Neural progenitor cell (in vitro differentiated cells): ENCODE measurements around the gene GPR31. TPM values are rescaled to one million over a fixed set of nuclear protein-coding genes. Genes with fewer than 3 reads are reported as not detected.

Source experiments
- DNase-seq: peaks from one replicate; pipeline ENCODE4 v3.0.0-alpha.2; 2016; ENCODE audit warnings: low spot score
- H2AFZ ChIP-seq: fragments of 200-600 bp; sonication (generic); replicated peaks from 2 replicates; pipeline ENCODE4 v1.6.1; 2016; ENCODE audit warnings: antibody characterized with exemption
- H3F3A ChIP-seq: fragments of 200-600 bp; sonication (generic); 2 replicates; pipeline ENCODE4 v1.6.1; 2016; ENCODE audit warnings: antibody characterized with exemption, low read depth
- H3K27ac ChIP-seq: fragments of 200-600 bp; sonication (generic); 2 replicates; pipeline ENCODE4 v1.5.1; 2016; ENCODE audit warnings: mild to moderate bottlenecking
- H3K27me3 ChIP-seq: fragments of 200-600 bp; sonication (generic); 2 replicates; pipeline ENCODE4 v1.6.1; 2016; ENCODE audit warnings: mild to moderate bottlenecking, moderate library complexity
- H3K36me3 ChIP-seq: fragments of 200-600 bp; sonication (generic); 2 replicates; pipeline ENCODE4 v1.5.1; 2016
- H3K4me1 ChIP-seq: fragments of 200-600 bp; sonication (generic); 2 replicates; pipeline ENCODE4 v1.6.1; 2016; ENCODE audit warnings: mixed run types
- H3K4me2 ChIP-seq: fragments of 200-600 bp; sonication (generic); 2 replicates; pipeline ENCODE4 v1.6.1; 2016
- H3K4me3 ChIP-seq: fragments of 200-600 bp; sonication (generic); 2 replicates; pipeline ENCODE4 v1.5.1; 2016
- H3K79me2 ChIP-seq: fragments of 200-600 bp; sonication (generic); 2 replicates; pipeline ENCODE4 v1.6.1; 2016; ENCODE audit warnings: low read depth
- H3K9ac ChIP-seq: fragments of 200-600 bp; sonication (generic); 2 replicates; pipeline ENCODE4 v1.6.1; 2016
- H3K9me3 ChIP-seq: fragments of 200-600 bp; sonication (generic); 2 replicates; pipeline ENCODE4 v1.5.1; 2016; ENCODE audit warnings: low read depth
- H4K20me1 ChIP-seq: fragments of 200-600 bp; sonication (generic); 2 replicates; pipeline ENCODE4 v1.6.1; 2016; ENCODE audit warnings: low read depth
- H3K27ac Mint-ChIP-seq: 3 replicates; pipeline ENCODE4 v1.8.0; 2021; ENCODE audit warnings: mixed read lengths
- H3K27me3 Mint-ChIP-seq: 2 replicates; pipeline ENCODE4 v1.8.0; 2022; ENCODE audit warnings: low read depth, mild to moderate bottlenecking, inconsistent platforms, moderate library complexity, mixed read lengths; ENCODE audit not compliant: insufficient read depth
- H3K36me3 Mint-ChIP-seq: 3 replicates; pipeline ENCODE4 v1.8.0; 2021; ENCODE audit warnings: mixed read lengths
- H3K4me1 Mint-ChIP-seq: 3 replicates; pipeline ENCODE4 v1.8.0; 2021; ENCODE audit warnings: mixed read lengths
- H3K4me3 Mint-ChIP-seq: 3 replicates; pipeline ENCODE4 v1.8.0; 2021; ENCODE audit warnings: mild to moderate bottlenecking, moderate library complexity, mixed read lengths
- H3K9me3 Mint-ChIP-seq: 3 replicates; pipeline ENCODE4 v1.8.0; 2020; ENCODE audit warnings: mixed read lengths
- EZH2 ChIP-seq: fragments of 200-600 bp; sonication (generic); IDR thresholded peaks from 2 replicates; pipeline ENCODE4 v1.6.1; 2017; ENCODE audit warnings: antibody characterized with exemption, mild to moderate bottlenecking, moderate library complexity
- EZH2phosphoT487 ChIP-seq: fragments of 200-600 bp; sonication (generic); IDR thresholded peaks from 2 replicates; pipeline ENCODE4 v1.6.1; 2017; ENCODE audit warnings: antibody characterized with exemption
- total RNA-seq: library from RNA; depleted of rRNA; stranded (reverse); fragments of >200 nt; gene quantifications from 2 replicates; pipeline ENCODE4 v1.2.3, GENCODE V29; 2015; ENCODE audit warnings: low replicate concordance
- TF ChIP-seq, protein P1 (sequence below): fragments of 200-600 bp; sonication (generic); IDR thresholded peaks from 2 replicates; pipeline ENCODE4 v1.5.1; 2017; ENCODE audit warnings: antibody characterized with exemption, mild to moderate bottlenecking

Gene GPR31
- total RNA-seq, 1 donor from 2014 or later = not detected

DNA sequence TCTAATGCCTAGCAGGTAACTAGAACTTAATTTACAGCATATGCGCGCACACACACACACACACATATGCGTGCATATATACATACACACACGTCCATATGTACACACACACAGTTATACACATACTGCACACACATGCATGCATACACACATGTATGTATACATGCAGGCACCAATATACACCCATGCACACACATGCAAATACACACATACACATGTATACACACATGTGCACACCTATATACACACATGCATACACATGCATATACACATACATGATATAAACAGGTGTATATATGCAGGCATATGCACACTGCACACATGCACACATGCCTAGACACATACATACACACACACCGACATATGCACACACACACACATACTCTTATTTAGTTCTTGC, 33.0 kb downstream of the GPR31 start:
- no peak overlapping the region for H3K27ac ChIP-seq
- no peak overlapping the region for H3K4me3 ChIP-seq
- H3K4me1 ChIP-seq = no peaks in the 10 kb centered on the region
- Mint-ChIP-seq H3K4me3 (no peak overlapping the region), H3K27me3 (peaks cover 6% of the 10 kb centered on the region), H3K27ac (no peak overlapping the region), H3K9me3 (no peaks in the 10 kb centered on the region), H3K36me3 (no peaks in the 10 kb centered on the region), H3K4me1 (peaks cover 6% of the 10 kb centered on the region)
- H3F3A ChIP-seq = no peaks in the 10 kb centered on the region
- no peaks in the 10 kb centered on the region for H3K79me2 ChIP-seq
- no peak overlapping the region for H3K9ac ChIP-seq
- no peak overlapping the region for H2AFZ ChIP-seq
- H3K36me3 ChIP-seq = no peaks in the 10 kb centered on the region
- H3K27me3 ChIP-seq = no peaks in the 10 kb centered on the region
- DNase-seq = no peak
- H4K20me1 ChIP-seq = no peaks in the 10 kb centered on the region
- TF ChIP-seq EZH2phosphoT487 (no peak), EZH2 (no peak)
- TF ChIP-seq, protein P1, sequence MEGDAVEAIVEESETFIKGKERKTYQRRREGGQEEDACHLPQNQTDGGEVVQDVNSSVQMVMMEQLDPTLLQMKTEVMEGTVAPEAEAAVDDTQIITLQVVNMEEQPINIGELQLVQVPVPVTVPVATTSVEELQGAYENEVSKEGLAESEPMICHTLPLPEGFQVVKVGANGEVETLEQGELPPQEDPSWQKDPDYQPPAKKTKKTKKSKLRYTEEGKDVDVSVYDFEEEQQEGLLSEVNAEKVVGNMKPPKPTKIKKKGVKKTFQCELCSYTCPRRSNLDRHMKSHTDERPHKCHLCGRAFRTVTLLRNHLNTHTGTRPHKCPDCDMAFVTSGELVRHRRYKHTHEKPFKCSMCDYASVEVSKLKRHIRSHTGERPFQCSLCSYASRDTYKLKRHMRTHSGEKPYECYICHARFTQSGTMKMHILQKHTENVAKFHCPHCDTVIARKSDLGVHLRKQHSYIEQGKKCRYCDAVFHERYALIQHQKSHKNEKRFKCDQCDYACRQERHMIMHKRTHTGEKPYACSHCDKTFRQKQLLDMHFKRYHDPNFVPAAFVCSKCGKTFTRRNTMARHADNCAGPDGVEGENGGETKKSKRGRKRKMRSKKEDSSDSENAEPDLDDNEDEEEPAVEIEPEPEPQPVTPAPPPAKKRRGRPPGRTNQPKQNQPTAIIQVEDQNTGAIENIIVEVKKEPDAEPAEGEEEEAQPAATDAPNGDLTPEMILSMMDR = no peak
- H3K4me2 ChIP-seq = no peak overlapping the region
- no peaks in the 10 kb centered on the region for H3K9me3 ChIP-seq

DNA sequence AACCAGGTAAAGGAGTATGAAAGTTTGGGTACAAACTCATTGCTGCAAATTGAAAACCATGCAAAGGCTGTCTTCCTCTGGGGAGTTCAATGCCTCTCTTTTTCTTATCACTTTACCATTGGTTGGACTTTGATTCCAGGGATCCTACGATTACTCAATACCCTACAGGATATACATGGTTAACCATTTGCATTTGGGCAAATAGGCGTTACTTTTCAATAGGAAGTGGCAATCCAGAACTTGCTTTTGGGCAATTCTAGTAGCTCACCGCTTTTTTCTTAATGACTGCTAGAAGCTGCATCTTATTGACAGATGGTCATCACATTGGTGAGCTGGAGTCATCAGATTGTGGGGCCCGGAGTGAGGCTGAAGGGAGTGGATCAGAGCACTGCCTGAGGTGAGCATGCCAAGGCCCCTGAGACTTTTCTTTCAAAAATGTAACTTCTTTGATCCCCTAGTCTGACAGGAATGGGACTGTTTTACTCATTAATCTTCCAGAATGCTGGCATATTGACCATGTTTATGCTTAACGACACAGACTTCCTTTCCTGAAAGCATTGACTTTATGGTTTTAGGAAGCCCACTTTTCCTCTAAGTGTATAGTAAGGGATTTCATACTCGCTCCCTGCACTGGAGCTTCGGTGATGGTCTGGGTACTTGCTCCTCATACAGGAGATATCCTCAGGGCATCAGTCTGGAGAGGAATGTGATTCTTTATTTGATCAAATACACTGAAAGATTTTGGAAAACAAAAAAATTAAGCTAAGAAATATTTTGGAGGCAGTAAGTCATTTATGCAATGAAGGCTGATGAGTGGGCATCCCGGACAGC, 34.7 kb downstream of the GPR31 start, which contains the start of gene CCR6:
Gene CCR6, plus strand, starts transcription at position 270 of the 831 bp plus-strand sequence. CDS start 13,039 bp downstream, outside the sequence.
- Mint-ChIP-seq H3K4me1 (peaks cover 8% of the 10 kb centered on the region), H3K4me3 (no peak within 1 kb of the TSS), H3K27me3 (peaks cover 6% of the 10 kb centered on the region), H3K9me3 (no peaks in the 10 kb centered on the region), H3K27ac (no peak within 1 kb of the TSS), H3K36me3 (no peaks in the 10 kb centered on the region)
- no peaks in the 10 kb centered on the region for H3K27me3 ChIP-seq
- DNase-seq = no peak
- TF ChIP-seq, protein P1 = no peak
- TF ChIP-seq EZH2phosphoT487 (no peak), EZH2 (no peak)
- H3K9me3 ChIP-seq = no peaks in the 10 kb centered on the region
- no peaks in the 10 kb centered on the region for H3K4me1 ChIP-seq
- H3K4me2 ChIP-seq = no peak within 1 kb of the TSS
- H3K27ac ChIP-seq = no peak within 1 kb of the TSS
- H4K20me1 ChIP-seq = no peaks in the 10 kb centered on the region
- H3K4me3 ChIP-seq = no peak within 1 kb of the TSS
- no peak within 1 kb of the TSS for H3K9ac ChIP-seq
- H3K36me3 ChIP-seq = no peaks in the 10 kb centered on the region
- no peaks in the 10 kb centered on the region for H3F3A ChIP-seq
- H3K79me2 ChIP-seq = no peaks in the 10 kb centered on the region
- peak within 1 kb of the TSS; percentile 24 for H2AFZ ChIP-seq

DNA sequence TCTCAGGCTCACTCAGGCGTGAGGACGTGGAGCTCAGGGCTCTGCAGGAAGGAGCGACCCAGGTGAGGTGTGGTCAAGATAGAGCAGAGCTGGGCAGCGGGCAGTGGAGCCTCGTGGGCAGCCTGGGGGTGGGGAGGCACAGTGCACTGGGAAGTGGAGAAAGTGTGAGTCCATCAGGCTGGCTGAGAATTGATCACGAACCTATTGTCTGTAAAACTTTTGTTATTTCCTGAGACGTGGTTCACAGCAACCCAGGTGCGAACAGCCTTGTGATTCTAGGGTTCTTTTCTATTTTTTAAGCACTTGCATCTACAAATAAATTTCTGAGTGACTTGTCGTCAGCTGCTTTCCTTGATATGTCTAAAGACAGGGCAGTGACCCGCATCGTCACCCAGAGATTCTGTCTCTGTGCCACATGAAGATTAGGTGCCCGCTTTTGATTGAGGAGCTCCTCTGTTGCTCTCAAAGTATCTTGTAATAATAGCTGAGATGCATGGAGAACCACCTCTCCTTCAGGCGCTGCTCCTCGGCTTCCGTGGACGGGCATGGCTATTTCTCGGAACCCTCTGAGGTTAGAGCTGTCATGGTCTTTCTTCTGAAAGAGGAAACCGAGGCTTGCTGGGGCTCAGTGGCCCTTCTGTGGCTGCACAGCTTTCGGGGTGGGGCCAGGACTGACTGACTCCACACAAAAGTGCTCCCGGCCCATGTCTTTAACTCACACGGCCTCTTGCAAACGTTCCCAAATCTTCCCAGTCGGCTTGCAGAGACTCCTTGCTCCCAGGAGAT, 35.5 kb downstream of the GPR31 start:
- Histone ChIP-seq H3K79me2 (no peaks in the 10 kb centered on the region), H3K9me3 (no peaks in the 10 kb centered on the region), H3K36me3 (no peaks in the 10 kb centered on the region), H3K9ac (no peak overlapping the region), H2AFZ (peak overlapping the region; percentile 24), H3K27ac (no peak overlapping the region), H3K4me1 (no peaks in the 10 kb centered on the region), H3F3A (no peaks in the 10 kb centered on the region), H3K4me2 (no peak overlapping the region), H3K27me3 (no peaks in the 10 kb centered on the region), H4K20me1 (no peaks in the 10 kb centered on the region), H3K4me3 (no peak overlapping the region)
- Mint-ChIP-seq H3K4me3 (no peak overlapping the region), H3K27ac (no peak overlapping the region), H3K27me3 (peaks cover 6% of the 10 kb centered on the region), H3K9me3 (no peaks in the 10 kb centered on the region), H3K4me1 (peaks cover 11% of the 10 kb centered on the region), H3K36me3 (no peaks in the 10 kb centered on the region)
- TF ChIP-seq EZH2 = no peak
- no peak for TF ChIP-seq EZH2phosphoT487
- TF ChIP-seq, protein P1 = no peak
- no peak for DNase-seq
